Stimulated activated CD4-positive, alpha-beta T cell treated with anti-CD3 and anti-CD28 coated beads, Interleukin-1b, Interleukin-23, amount 100 ng/mL, for 1 hour (primary cell): ENCODE results near the gene TPRG1L.

ENCODE experiments used
- DNase-seq, 2 donors: peaks; one replicate each; pipeline ENCODE4 v3.0.0-alpha.2; 2020; ENCODE audit warnings: low read depth in 2 of 2

TPRG1L gene

DNA sequence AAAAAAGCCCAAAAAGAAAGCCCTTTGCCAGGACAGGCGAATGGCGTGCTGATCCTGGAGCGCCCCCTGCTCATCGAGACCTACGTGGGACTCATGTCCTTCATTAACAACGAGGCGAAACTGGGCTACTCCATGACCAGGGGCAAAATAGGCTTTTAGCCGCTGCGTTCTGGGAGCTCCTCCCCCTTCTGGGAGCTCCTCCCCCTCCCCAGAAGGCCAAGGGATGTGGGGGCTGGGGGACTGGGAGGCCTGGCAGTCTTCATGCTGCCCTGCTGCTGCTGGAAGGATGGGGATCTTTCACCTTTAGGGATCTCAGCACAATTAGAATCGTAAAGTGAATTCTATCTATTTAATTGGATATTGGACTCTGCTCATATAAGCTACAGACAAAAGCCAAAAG, 3.6 kb downstream of the TPRG1L start:
- no peak for DNase-seq

DNA sequence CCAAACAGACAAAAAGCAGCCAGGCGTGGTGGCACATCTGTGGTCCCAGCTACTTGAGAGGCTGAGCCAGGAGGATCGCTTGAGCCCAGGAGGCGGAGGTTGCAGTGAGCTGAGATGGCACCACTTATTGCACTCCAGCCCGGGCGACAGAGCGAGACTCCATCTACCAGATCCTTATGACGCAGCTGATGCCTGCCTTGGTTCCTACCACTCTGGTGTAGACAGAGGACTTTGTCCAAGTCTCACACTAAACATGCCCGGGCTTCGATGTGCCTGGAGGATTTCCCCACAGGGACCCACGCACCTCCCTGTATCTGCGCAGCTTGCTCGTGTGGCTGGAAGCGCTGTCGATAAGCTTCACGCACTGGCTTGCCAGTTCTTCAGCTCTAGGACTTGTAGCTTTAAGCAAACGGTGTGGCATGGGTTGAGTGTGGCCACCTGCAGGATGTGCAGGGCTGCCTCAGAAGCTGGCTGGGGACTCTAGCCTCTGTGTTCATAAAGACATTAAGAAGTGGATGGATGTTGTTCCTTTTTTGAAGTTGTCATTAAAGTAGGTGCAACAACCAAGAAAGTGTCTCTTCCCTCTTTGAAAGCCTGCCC, 4.8 kb downstream of the TPRG1L start:
- no peak for DNase-seq

DNA sequence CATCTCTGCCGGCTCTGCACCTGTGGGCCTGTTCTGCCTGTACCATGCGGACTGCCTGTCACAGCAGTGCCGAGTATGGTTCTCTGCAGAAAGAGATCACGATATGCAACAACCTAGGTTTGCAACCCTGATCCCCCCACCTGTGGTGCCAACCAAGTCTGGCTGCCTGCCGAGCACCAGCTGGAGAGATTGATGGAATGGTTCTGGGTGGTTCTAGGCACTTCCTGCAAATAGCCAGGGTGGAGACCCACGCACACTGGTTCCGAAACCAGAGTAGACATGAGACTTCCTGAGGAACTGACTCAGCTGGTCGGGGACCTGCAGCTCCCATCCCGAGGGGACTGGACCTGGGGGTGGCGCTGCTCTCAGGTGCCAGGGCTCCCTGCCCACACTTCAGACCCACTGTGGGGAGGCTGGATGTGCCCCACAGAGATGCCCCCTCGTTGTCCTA, 5.4 kb downstream of the TPRG1L start:
- DNase-seq = no peak

DNA sequence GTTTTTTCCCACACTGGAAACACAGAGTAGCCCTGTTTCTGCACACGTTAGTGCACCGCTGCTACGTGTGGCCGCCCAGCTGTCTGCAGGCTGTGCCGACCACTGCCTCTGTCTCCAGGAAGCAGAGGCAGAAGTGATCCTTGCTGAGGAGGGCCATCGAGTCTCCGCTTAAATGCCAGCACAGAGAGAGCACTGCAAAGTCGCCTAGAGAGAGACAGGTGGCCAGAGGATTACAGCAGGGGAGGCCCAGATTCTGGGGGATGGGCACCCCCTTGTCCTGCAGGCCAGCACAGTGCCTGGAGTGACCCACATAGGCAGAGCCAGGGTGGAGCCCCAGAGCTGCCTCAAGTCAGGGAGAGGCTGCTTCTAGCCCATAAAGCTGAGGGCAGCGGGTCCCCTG, 6.1 kb downstream of the TPRG1L start:
- no peak for DNase-seq

DNA sequence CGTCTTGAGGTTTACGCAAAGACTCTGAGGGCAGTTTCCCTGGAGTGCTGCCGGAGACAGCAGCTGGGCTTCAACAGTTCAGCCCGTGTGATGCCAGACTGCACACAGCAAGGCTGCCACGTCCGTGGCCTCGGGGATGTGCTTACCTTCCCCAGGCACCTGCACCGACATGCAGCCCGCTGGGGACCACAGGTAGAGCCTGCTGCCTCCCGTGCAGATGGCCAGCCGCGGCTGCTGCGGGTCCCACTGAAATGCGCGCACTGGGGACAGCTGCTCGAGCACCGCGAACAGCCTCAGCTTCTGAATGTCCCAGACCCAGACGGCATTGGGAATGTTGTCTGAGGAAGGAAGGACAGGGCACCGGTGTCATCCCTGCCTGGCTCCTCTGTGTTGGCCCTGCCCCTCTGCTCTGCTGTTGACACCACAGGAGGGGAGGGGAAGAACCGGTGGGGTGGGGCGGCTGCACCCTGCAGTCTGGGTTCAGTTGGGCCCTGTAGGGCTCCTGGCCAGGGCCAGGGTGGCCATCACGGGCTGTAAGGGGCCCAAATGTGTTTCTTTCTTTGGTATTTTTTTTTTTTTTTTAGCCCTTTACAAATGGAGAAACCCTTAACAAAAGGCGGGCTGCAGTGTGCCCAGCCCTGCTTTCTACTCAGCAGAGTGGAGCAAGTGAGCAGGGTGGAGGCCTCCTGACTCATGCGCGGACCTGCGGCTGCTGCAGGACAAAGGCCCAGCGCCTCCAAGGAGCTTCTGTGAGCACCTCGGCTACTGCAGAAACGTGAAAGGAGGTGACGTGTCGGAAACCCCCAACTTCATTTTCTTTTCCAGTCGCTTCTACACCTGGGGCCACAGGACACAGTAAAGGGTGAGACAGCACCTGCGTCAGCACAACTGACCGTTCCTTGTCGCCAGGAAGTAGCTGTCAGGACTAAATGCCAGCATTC, 6.8 kb downstream of the TPRG1L start:
- DNase-seq = no peak

DNA sequence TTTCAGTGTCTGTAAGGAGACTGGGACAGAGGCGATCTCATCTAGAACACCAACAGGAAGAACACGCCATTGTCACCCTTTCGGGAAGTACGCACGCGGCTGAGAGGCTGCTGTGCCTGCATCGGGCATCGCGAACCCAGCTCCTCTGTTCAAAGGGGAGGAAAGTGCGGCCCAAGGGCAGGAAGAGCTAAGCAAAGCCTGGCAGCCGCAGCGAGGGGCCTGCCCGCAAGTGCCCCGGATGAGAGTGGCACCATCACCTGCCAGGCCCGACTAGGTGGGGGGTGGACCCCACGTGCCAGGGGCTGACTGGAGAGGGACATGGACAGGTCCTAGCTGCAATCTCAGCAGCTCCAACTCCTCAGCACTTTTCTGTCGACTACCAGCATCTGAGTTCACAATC, 7.5 kb downstream of the TPRG1L start:
- no peak for DNase-seq

DNA sequence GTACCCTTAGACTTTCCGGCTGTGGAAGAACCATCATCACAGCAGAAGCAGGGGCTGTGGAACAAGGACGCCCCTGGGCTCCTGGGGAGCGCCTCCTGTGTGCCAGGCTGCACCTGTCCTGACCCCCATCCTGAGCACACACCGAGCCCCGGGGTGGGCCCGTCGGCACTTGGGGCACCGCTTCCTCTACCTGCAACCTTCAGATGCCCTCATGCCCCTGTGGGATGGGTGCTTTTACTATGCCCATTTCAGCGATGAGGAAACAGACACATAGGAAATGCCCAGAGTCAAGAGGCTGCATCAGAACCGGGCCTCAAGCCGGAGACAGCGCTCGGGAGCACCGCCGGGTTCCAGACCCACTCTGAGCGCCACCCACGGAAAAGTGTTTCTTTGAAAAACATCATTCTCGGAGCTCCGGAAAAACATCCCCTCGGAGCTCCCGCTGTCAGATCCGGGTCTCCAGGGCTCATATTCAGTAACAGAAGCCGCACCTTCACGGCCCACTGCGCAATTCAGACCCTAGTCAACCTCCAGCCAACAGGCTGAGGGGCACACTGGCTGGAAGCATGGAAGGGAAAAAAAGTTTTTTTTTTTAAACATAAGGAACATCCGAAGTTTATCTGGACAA, 8.0 kb downstream of the TPRG1L start:
- DNase-seq = no peak

DNA sequence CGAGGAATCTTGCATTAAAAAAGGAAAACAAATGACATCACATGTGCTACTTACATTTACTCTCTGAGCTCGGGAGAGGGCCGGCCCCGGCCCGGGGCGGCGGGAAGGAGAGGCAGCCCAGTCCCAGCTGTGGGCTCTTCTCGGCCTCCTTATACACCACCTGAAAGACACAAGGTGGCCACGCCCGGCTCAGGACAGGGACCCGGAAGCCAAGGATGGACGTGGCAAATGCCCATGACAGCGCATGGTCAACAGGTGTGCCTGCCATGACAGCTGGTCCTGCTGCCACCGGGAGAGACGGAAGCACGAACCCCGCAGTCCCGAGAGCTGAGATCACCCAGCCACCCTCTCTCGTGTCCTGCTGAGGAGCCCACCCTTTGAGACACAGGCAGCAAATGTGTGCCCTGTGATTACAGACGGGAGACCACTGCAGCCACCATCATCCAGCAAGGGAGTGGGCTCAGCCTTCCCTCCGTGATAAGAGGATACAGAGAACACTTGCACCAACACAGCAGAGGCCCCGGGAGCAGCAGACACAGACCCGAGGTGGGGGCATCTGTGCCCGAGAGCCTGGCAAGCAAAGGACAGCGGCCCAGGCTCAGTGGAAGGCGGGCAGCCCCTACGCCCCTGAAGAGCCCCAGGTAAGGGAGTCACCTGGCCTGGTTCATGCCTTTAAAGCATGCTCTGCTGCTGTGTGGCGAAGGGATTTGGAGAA, 8.7 kb downstream of the TPRG1L start:
- DNase-seq = no peak

DNA sequence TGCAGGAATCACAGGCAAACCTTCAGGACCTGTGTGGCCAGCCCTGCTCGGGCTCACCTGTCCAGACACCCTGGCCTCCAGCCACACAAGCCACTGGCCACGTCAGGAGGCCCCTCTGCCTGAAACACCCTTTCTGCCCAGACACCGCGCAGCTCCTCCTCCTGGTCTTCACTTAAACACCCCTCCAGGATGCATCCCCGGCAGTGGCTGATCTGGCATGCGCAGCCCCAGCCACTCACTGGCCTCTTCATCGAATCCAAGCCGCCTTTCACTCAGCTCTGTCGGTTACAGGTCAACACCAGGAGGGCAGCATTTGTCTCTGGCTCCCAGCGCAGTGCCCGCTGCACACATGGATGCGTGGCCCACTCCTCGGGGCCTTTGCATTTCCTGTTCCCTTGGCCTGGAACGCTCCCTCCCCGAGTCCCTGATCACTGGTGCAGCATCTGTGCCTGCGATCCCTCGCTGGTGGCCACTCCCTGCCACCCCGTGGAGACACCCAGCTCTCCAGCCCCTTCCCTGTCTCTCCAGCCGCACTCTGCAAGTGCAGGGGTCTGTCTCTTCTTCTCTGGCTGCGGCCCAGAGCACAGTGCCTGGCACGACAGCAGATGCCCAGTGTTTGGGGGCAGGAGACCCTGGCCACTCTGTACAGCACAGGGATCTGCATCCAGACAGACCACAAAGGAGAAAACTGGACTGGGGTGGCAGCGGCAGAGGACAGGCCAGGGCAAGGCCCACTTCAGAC, 9.4 kb downstream of the TPRG1L start:
- no peak for DNase-seq

DNA sequence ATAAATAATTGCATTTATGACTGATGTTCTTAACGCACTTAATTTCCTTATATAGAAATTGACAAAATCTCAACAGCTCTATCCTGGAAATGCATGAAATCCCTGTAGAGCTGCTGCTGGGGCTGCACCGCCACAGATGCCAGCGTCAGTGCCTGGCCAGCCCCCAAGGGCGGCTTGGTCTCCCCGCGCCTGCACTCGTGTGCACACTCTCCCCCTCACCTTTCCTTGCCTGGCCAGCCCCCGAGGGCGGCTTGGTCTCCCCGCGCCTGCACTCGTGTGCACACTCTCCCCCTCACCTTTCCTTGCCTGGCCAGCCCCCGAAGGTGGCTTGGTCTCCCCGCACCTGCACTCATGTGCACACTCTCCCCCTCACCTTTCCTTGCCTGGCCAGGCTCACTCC, 11.3 kb downstream of the TPRG1L start:
- no peak for DNase-seq

DNA sequence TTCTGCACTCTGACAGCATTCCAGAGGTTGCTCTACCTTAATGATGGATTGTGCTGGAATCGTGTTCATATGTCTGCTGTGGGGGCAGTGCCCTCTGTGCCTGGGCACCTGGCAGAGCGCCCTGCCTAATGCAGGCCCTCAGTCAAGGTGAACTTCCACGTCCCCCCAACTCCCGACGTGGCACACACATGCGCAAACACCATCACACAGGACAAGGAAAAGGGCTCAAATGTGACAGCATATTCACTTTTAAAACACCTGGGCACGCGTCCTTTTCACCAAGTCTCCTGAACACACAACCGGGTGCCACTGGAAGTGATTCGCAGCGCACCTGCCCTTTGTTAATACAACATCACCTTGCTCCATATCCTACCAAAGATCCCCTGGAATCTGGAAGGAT, 11.7 kb downstream of the TPRG1L start:
- DNase-seq = no peak

DNA sequence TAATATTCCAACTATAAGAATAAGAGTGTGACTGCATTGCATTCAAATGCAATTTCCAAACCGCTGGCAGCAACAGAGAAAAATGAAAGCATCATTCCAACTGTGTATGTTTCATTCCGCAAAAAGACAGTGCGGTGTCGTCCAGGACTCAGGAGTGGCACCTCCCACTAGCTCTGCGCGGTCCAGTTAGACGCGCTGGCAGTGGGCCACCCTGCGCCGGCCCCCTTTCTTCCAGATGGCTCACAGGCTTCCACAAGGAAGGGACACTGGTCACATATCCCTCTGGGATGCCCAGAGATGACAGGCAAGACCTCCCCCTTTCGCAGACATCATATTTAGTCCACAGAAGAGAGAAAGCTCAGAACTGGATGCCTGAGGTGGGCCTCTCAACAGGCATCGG, 13.2 kb downstream of the TPRG1L start:
- DNase-seq = no peak

DNA sequence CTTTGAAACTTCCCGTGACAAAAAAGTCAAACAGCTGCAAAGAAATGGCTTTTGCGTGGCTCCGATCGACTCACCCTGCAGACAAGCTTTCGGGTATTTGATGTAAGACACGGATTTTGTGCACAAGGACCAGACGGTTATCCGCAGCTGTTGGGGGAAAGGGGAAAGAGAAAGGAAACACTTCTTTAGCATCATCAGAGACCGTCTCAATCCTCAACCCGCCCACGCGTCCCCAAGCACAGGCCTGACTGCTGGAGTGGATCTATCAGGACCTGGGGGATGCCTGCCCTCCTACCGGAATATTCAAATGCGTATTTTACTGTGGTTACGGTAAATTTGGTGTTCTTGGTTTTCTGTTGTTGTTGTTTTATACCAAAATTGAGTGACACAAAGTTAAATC, 13.9 kb downstream of the TPRG1L start:
- DNase-seq = no peak

DNA sequence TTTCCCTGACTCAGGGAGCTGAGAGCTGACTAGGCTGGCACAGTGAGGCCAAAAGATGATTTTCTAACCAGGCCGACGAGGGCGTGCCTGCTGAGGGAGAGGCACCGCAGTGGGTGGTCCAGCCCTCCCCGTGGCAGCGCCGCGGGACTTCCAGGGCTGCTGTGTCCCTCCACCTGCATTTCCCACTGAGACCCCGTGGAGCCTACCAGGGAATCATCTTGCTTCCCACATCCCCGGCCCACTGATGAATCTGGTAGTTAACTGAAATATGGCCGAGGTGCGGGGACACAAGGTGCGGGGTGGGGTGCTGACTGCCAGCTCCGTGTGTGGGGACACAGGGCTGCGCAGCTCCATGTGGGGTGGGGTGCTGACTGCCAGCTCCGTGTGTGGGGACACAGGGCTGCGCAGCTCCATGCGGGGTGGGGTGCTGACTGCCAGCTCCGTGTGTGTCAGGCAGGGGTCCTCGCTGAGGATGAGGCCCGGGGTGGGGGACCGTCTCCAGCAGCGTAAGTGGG, 14.6 kb downstream of the TPRG1L start:
- DNase-seq = no peak

DNA sequence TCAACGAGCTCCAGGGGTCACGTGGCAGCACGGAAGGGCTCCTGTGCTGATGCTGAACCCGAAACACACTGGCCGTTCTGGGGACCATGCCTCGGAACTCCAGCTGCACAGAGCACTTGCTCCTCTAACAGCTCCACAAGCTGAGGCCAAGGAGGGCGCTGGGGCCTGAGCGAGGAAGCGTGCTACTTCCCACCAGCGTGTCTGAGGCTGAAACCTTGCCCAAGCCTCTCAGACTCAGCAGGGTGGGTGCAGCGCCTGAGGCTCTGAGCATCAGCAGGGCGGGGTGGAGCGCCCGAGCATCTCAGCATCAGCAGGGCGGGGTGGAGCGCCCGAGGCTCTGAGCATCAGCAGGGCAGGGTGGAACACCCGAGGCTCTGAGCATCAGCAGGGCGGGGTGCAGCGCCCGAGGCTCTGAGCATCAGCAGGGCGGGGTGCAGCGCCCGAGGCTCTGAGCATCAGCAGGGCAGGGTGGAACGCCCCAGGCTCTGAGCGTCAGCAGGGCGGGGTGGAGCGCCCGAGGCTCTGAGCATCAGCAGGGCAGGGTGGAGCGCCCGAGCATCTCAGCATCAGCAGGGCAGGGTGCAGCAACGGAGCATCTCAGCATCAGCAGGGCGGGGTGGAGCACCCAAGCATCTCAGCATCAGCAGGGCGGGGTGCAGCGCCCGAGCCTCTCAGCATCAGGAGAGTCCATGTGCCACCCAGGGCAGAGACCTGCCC, 15.5 kb downstream of the TPRG1L start:
- DNase-seq = no peak

DNA sequence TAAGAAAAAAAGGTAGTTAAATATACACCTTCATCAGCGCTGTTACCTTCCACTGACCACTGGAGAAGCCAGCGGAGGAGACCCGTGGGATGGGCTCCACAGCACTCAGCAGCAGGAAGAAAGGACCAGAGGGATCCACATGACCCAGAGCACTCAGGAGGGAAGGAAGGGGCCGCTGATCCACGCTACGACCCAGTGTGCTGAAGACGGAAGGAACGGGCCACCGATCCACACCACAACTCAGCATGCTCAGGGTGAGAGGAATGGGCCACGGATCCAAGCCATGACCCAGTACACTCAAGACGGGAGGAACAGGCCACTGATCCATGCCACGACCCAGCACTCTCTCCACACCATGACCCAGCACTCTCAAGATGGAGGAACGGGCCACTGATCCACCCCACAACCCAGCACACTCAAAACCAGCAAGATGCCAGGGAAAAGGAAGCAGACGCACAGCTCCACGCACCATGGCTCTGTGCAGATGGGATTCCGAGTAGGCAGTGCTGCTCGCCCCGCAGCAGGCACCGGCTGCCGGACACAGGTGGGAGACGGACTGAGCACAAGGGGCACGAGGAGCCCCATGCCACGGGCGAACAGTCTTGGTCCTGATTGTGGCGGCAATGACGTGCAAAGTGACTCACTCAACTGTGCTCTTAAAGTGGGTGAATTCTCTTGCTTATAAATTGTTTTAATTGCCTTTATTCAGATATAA, 16.4 kb downstream of the TPRG1L start:
- DNase-seq = no peak

DNA sequence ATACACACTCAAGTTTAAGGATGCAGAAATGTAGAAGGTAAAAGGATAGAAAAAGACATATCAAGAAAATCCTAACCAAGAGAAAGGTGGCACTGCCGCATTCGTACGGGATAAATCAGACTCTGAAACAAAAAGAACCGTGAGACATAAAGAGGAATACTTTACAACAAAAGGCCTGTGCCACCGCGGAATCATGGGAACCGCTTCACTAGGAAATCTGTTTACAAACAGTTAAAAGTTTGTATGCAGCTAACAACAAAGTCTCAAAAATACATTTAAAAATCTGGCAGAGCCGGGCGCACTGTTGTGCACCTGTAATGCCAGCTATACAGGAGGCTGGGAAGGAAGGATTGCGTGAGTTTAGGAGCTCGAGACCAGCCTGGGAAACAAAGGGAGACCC, 17.0 kb downstream of the TPRG1L start:
- DNase-seq = no peak

DNA sequence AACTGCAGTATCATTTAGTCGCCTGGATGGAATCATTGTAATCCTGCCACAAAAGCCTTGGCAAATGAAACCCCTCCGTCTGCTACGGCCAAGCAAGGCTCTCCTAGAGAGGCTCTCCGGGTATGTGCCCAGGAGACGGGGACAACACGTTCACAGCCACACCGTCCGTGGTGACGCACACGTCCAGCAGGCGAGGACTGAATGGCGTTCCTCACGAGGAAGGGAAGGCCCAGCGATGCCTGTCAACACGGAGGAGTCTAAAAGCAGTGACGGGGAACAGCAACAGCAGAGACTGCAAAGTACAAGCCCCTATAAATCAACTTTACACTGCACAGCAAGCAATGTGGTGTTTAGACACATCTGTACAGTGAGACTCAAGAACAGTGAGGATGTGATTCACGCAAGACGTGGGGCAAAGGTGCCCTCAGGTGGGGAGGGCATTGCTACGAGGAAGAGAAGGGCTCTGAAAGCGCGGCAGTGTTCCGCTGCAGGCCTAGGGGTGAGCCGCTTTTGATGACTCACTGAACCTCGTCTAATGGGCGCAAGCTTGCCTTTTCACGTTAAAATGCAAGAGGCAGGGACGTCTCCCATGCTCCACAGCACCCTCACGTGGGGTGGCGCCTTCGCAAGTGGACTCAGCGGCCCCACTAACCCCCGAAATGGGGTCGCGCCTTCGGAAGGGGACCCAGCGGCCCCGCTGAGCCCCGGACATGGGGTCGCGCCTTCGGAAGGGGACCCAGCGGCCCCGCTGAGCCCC, 18.3 kb downstream of the TPRG1L start:
- DNase-seq = no peak

DNA sequence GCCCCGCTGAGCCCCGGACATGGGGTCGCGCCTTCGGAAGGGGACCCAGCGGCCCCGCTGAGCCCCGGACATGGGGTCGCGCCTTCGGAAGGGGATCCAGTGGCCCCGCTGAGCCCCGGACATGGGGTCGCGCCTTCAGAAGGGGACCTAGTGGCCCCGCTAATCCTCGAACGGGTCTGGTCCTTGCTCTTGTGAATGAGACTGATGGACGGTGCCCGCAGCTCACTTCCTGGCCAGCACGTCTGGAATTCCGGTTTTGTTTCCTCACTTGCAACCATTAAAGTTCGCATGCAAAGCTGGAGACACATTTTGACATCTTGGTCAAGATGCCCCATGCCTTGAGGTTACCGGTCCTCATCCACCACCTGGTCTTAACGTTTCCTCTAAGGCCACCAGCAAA, 19.5 kb downstream of the TPRG1L start:
- DNase-seq = no peak
